ELF-1 (cell line): ENCODE results near the gene EDIL3.

Source experiments
- DNase-seq: peaks from one replicate; pipeline ENCODE4 v3.0.0-alpha.2; 2016; ENCODE audit warnings: low read depth, low spot score

The EDIL3 gene

DNA sequence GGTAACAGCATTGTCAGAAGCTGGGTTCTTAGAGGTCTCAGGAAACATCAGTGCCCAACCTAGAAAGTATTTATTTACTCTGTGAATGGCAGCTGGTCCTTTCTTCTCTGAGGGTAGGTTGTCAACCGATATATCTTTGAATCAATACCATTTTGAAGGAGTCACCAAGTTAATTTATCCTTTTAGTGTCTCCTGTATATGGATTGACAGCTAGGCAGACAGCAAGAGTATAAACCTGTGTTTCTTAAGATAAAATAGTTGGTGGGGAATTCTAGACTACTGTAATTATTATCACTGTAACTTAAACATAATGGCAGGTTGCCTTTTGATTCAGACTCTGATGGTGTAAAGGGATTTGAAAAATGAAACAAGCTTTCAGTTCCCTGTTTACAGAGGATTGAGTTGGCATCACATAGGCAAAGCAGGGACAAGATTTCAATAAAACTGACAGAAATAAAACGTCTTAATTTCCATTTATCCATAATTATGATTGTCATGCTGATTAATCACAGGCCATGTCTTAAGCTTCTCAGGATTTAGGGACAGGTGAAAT is 473.2 kb downstream of the EDIL3 start:
- no peak for DNase-seq

DNA sequence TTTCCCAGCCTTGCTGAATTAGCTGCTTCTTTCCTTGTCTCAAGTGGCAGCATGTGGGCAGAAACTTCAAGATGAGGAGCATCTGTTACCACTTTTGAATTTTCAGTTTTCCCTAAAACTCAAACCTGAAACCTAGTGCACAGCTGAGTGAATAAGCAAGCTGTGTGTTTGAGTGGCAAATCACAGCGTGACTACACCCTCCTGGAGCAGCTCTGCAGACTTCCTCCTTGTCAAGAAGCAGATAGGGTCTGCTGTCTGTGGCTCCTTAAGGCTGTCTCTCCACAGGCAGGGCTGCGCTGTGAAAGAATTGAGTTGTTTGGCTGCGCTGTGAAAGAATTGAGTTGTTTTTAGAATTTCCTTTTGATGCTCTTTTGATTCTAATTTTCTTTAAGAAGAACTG is 484.4 kb downstream of the EDIL3 start:
- no peak for DNase-seq

DNA sequence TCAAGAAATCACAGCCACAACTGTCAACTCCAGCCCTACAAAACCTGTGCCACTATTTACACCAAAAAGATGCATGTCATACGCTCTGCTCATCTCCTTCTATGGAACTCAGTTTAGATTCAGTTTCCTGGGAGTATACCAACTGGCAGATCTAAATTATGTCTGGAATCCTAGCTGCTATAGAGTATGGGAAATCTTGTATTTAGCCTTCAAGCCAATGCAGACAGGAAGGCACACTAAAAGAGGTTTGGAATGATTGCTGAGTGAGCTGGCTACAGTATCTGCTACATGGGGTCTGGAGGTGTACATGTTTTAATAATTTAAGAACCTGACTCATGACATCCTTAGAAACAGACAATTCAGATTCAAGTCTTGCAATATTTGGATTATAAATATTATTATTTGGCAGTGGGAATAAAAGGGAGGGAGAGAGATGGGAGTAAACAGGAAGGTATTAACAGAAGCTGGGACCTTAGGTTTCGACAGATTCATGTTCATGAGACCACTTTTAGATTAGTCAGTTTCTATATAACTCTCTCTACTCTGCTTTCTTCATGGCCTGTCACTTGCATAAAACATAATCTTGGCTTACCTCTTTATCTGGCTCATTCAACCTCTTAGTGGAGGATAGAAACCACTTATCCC is 485.2 kb downstream of the EDIL3 start:
- DNase-seq: no peak

DNA sequence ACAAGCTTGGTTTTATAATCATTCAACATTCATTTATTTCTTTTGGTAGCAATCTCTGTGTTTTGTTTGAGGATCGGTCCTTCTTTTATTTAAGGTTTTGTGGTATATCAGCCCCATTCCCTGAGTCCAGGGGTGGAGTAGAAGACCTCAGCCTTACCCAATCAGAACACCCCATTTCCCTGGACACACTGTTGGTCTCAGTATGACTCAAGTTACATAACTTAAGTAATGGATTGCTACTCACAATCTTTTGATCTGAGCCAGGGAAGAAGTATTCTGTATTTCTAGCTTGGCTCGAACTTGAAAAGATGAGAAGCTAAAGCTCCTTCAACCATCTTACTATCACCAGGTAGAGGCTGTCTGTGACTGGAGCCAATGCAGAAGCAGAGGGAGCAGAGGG is 488.8 kb downstream of the EDIL3 start:
- DNase-seq: no peak

DNA sequence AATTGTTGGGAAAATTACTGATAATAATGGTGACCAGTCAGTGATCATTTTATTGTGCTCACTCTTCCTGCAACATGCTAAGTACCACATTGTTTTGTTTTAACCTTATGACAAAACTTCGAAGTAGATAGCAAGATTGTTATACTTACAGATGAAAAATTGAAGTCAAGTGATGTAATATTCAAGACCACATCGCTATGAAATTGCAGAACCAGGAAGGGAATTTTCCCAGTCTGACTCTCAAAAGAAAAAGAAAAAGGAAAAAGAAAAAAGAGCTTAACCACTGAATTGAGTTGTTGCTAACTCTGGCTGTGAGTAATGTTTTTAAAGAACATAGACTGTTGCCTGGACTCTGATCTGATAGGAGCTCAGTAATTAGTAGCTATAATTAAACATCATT is 493.4 kb downstream of the EDIL3 start:
- DNase-seq: no peak
